Mammary epithelial cell (primary cell): Measurements from ENCODE around the gene ATP1A2.

Source experiments
- CTCF ChIP-seq, 2 donors: IDR thresholded peaks in 1 of 2; conservative IDR thresholded peaks in 1 of 2; 2 replicates each; pipeline ENCODE4 v1.5.1; 2011 to 2012; ENCODE audit warnings: inconsistent platforms in 2 of 2, low read length in 2 of 2, mild to moderate bottlenecking in 2 of 2, control low read depth in 1 of 2, low read depth in 1 of 2; ENCODE audit not compliant: insufficient read depth in 1 of 2; ENCODE audit errors: extremely low read depth in 1 of 2
- EZH2 ChIP-seq: IDR thresholded peaks from 2 replicates; pipeline ENCODE4 v1.6.1; 2012; ENCODE audit warnings: low read length, inconsistent platforms, borderline replicate concordance

- TF ChIP-seq CTCF (conservative IDR thresholded peaks at IDR 0.05 in 1 of 2, IDR thresholded peaks at IDR 0.05 in 1 of 2; ENCODE audit: extremely low read depth in 1 of 2, insufficient read depth in 1 of 2, low read depth in 1 of 2, low read length in 2 of 2) (no peak), EZH2 (no peak)
These were observed 48.6 kb downstream of the ATP1A2 start for GRCh38 chr1:160164121-160164520.
